K562 (cell line): Measurements from ENCODE around the gene PRKAR1B. TPM values are rescaled to one million over a fixed set of nuclear protein-coding genes. Genes with fewer than 3 reads are reported as not detected.

Source experiments
- ATF7 ChIP-seq: fragments of 450-650 bp; IDR thresholded peaks from 2 replicates; pipeline ENCODE4 v1.7.1; 2014; ENCODE audit warnings: mild to moderate bottlenecking, moderate library complexity
- CHD1 ChIP-seq: fragments of 200-600 bp; sonication (generic); IDR thresholded peaks from one replicate; pipeline ENCODE4 v1.6.1; 2012; ENCODE audit warnings: mild to moderate bottlenecking, moderate library complexity, low read length, inconsistent platforms
- DEAF1 ChIP-seq: fragments of 450-650 bp; formaldehyde crosslinking; IDR thresholded peaks from 2 replicates; pipeline ENCODE4 v1.4.0; 2020; ENCODE audit warnings: mild to moderate bottlenecking, moderate library complexity
- FOSL1 ChIP-seq: fragments of 200-800 bp; sonication (Bioruptor generic); conservative IDR thresholded peaks from 2 replicates; pipeline ENCODE4 v1.6.1; 2016; ENCODE audit warnings: missing genetic modification characterization, missing compliant biosample characterization
- HSF4 ChIP-seq: fragments of 250-450 bp; sonication (Bioruptor Pico); IDR thresholded peaks from 2 replicates; pipeline ENCODE4 v2.1.2; 2022; ENCODE audit warnings: mild to moderate bottlenecking, moderate library complexity, borderline replicate concordance
- IRF1 ChIP-seq: sonication (generic); formaldehyde crosslinking; IDR thresholded peaks from 2 replicates; pipeline ENCODE4 v1.8.0; 2022; ENCODE audit warnings: missing genetic modification reagents, mild to moderate bottlenecking, borderline replicate concordance
- L3MBTL2 ChIP-seq: fragments of 450-650 bp; IDR thresholded peaks from 2 replicates; pipeline ENCODE4 v1.6.1; 2016; ENCODE audit warnings: mild to moderate bottlenecking, moderate library complexity
- PHF20 ChIP-seq: fragments of 450-650 bp; IDR thresholded peaks from 2 replicates; pipeline ENCODE4 v1.6.1; 2018; ENCODE audit not compliant: partially characterized antibody
- PRDM10 ChIP-seq: fragments of 450-650 bp; IDR thresholded peaks from 2 replicates; pipeline ENCODE4 v1.6.1; 2018; ENCODE audit not compliant: partially characterized antibody
- SMC3 ChIP-seq: conservative IDR thresholded peaks from 2 replicates; pipeline ENCODE4 v1.6.1; 2011; ENCODE audit warnings: low read depth, low read length, improper control_type of control experiment; ENCODE audit not compliant: insufficient read depth
- ZNF197 ChIP-seq: fragments of 200-800 bp; sonication (Bioruptor generic); IDR thresholded peaks from 2 replicates; pipeline ENCODE4 v1.6.1; 2016; ENCODE audit warnings: low read depth, missing genetic modification characterization, missing compliant biosample characterization
- ZNF239 ChIP-seq: fragments of 250-450 bp; sonication (Bioruptor Pico); IDR thresholded peaks from 2 replicates; pipeline ENCODE4 v1.4.0; 2020; ENCODE audit warnings: mild to moderate bottlenecking
- ZNF263 ChIP-seq: sonication (generic); formaldehyde crosslinking; IDR thresholded peaks from 2 replicates; pipeline ENCODE4 v1.8.0; 2022; ENCODE audit warnings: mild to moderate bottlenecking, missing genetic modification reagents, borderline replicate concordance
- ZNF511 ChIP-seq: sonication (generic); formaldehyde crosslinking; IDR thresholded peaks from 2 replicates; pipeline ENCODE4 v1.8.0; 2022; ENCODE audit warnings: mild to moderate bottlenecking, missing genetic modification reagents
- ZNF561 ChIP-seq: fragments of 450-650 bp; formaldehyde crosslinking; conservative IDR thresholded peaks from 2 replicates; pipeline ENCODE4 v1.4.0; 2020; ENCODE audit warnings: mild to moderate bottlenecking, moderate library complexity
- polyA plus RNA-seq, 8 experiments: library from polyadenylated mRNA; depleted of rRNA in 4 of 8; stranded (reverse) in 5 of 8; unstranded in 3 of 8; fragments of >200 nt; fragmentation: Nextera tagmentation in 2 of 8; fragmentation: Illumina TruSeq in 1 of 8; extraction: Ambion mirVana in 2 of 8; extraction: Trizol in 1 of 8; gene quantifications; 2 replicates each; pipeline versions ENCODE4 v1.2.1 to v1.2.3, GENCODE V29; 2011 to 2014; ENCODE audit warnings: inconsistent platforms in 1 of 8, missing spikeins in 1 of 8
- total RNA-seq, 7 experiments: library from RNA; depleted of rRNA in 6 of 7; stranded (reverse); fragments of >200 nt in 6 of 7; fragmentation: Illumina TruSeq in 2 of 7; extraction: Trizol in 2 of 7; gene quantifications; 2 replicates each; pipeline versions ENCODE4 v1.2.1 to v1.2.3, GENCODE V29; 2011 to 2021; ENCODE audit warnings: low replicate concordance in 1 of 7
- TF ChIP-seq, protein P1 (sequence below): fragments of 250-450 bp; sonication (Bioruptor Pico); IDR thresholded peaks from 2 replicates; pipeline ENCODE4 v1.5.0; 2021; ENCODE audit warnings: mild to moderate bottlenecking, moderate library complexity

PRKAR1B gene
- total and polyA plus RNA-seq, 9 of the 15 experiments (the other 6 are each of a cell fraction or from before 2014, with no cell fraction given) = 0.99 to 30.5 (median 12.7) TPM

GRCh38 chr7:725223-726005 is 1.7 kb downstream of the PRKAR1B start (continued):
- TF ChIP-seq DEAF1 (0 out of 2 replicates have a peak, but pooled peaks have one; percentile 12), CHD1 (no peak), HSF4 (CRISPR knock-in tag) (no peak), ZNF511 (CRISPR knock-in tag) (0 out of 2 replicates have a peak, but pooled peaks have one; percentile 14), ATF7 (peak; percentile 33; the same call in 1 of the 2 replicates), PRDM10 (no peak), PHF20 (no peak), ZNF197 (CRISPR knock-in tag) (no peak), ZNF561 (CRISPR knock-in tag) (no peak), IRF1 (CRISPR knock-in tag) (no peak), FOSL1 (tag) (peak; percentile 97), SMC3 (no peak), ZNF239 (CRISPR knock-in tag) (no peak), ZNF263 (peak; percentile 54; the same call in 1 of the 2 replicates), L3MBTL2 (peak; percentile 46)
- TF ChIP-seq, protein P1, sequence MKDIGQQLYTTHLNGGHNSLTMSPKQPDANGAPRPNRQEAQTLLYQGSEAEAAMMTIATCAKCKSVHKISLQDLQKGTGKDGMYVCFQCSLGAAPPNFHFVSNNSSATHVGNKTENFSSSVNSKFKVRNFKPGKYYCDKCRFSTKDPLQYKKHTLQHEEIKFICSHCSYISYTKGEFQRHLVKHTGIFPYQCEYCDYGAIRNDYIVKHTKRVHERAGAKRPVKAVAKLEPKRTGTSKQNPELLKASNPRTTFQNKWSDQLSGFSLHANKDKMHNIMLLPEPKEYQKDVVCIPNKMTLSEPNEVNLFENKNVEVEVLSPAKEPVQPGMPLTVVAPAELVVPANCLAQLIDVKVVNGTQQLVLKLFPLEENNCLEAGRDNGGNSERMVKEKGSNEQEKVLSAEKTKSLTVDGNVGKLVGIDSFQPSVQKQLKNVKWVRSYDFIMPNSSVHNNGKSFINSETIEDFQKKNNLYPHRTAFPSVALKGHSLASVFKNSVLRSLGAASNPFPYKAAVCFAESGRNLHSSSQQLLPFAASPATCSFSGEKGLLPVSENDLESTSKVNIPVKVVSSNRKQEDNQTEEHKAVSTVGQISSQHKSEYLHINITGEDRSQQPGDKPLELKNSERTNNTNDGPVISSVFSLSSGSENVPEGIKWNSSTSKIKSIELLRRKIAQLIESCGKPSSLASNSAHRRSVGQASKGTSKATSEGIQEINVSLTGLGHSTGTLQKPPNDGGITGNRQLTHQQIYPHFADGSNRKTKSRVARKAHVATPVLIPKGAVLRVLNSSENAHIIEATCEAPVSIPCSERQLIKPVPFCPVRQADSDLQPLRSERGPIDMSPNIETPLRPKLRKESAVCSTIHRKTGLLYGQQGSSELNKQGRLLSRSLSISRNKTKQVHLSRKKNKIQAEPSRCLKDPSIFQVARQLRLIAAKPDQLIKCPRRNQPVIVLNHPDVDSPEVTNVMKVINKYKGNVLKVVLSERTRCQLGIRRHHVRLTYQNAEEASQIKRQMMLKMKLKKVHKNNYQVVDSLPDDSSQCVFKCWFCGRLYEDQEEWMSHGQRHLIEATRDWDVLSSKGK (CRISPR knock-in tag) = no peak
